ENCODE measurements around the gene WWOX.
A peak's percentile ranks its signal among the peaks of the same experiment; 100 is the strongest.

Gene WWOX

DNA sequence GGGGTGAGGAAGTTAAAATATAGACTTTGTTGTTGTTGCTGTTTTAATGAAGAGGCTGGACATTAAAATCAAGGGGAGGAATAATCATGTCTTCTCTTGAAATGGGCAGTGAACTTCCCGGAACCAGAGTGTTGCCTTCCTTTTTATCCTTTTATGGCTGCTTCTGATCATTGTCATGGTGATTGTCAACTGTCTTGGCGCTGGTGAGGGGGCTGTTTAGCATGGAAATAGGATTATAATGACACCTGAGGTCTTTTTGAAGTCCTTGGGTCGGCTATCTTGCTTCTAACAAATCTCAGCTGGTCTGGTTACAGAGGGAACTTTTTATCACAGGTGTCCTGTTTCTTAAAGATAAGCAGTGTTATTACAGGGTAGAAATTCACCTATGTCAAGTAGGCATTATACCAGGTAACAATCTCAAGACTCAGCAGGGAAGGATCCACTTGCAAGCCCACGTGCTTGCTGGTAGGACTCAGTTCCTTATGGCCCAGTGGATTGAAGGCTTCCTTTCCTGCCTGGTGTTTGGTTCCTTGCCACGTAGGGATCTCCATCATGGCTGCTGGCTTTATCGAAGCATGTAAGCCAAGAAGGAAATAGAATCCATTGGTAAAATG is 349.3 kb downstream of the WWOX start:
- no peak overlapping the region for H2AK5ac ChIP-seq (ENCODE audit: low read length)
- H3K56ac ChIP-seq (ENCODE audit: low read length): no peak overlapping the region
- no peak overlapping the region for H3K9ac ChIP-seq (ENCODE audit: low read length)
- no peak overlapping the region for H2BK15ac ChIP-seq (replicated peaks; ENCODE audit: low read depth)
- no peaks in the 10 kb centered on the region for H3K27me3 ChIP-seq (ENCODE audit: insufficient read depth, low read length, poor library complexity)
- no peak overlapping the region for H3K27ac ChIP-seq (ENCODE audit: low read depth, low read length)
- no peak overlapping the region for H3K23ac ChIP-seq (ENCODE audit: low read length)
- WGBS (ENCODE audit: extremely low coverage, insufficient coverage, low lambda C conversion rate): no CpG with 5 or more reads among the region's 6 CpGs
- H3K4ac ChIP-seq (ENCODE audit: low read depth, low read length): no peak overlapping the region
- no peak overlapping the region for H3K4me3 ChIP-seq (ENCODE audit: low read length)
- H3K79me1 ChIP-seq (ENCODE audit: low read length): no peaks in the 10 kb centered on the region
- no peak overlapping the region for H4K8ac ChIP-seq (ENCODE audit: low read depth, low read length)
- H3K36me3 ChIP-seq (ENCODE audit: control insufficient read depth, insufficient read depth, low read length): no peaks in the 10 kb centered on the region
- no peaks in the 10 kb centered on the region for H3K79me2 ChIP-seq (ENCODE audit: control insufficient read depth, insufficient read depth, low read length)
- H3K18ac ChIP-seq (ENCODE audit: low read length): no peak overlapping the region
- H2BK120ac ChIP-seq (ENCODE audit: low read depth, low read length): no peak overlapping the region
- H2BK5ac ChIP-seq (ENCODE audit: low read length): no peak overlapping the region
- peak; percentile 77 for DNase-seq
- no peak overlapping the region for H4K5ac ChIP-seq (ENCODE audit: low read length)
- H3K4me1 ChIP-seq (ENCODE audit: control insufficient read depth, low read depth, low read length): no peaks in the 10 kb centered on the region
- no peak overlapping the region for H3K4me2 ChIP-seq (ENCODE audit: low read length)

DNA sequence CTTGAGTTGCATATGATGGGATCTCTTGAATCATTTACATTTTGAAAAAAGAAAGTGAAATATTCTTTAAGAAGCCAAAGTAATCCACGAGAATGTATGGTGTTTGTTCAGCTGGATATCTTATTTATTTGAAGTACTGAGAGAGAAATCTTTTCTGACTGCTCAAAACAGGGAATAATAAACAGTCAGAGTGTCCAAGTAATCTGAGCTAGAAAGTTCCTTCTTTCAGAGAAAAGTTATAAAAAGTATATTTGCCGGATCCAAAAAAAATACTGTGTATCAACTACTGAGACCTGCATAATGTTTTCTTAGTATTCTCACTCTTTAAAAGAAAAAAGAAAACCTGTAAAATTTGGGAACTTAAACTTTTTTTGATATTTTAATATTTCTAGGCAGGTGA is 350.8 kb downstream of the WWOX start:
- no peak overlapping the region for H3K56ac ChIP-seq (ENCODE audit: low read length)

GRCh38 chr16:78452025-78452555 is 352.6 kb downstream of the WWOX start:
- H3K27me3 ChIP-seq (ENCODE audit: insufficient read depth, low read length, poor library complexity): no peaks in the 10 kb centered on the region
- no CpG with 5 or more reads among the region's 5 CpGs for WGBS (ENCODE audit: extremely low coverage, insufficient coverage, low lambda C conversion rate)
- no peaks in the 10 kb centered on the region for H3K36me3 ChIP-seq (ENCODE audit: control insufficient read depth, insufficient read depth, low read length)
- no peak overlapping the region for H2AK5ac ChIP-seq (ENCODE audit: low read length)
- no peak overlapping the region for H3K4ac ChIP-seq (ENCODE audit: low read depth, low read length)
- H4K5ac ChIP-seq (ENCODE audit: low read length): no peak overlapping the region
- no peak overlapping the region for H3K4me2 ChIP-seq (ENCODE audit: low read length)
- DNase-seq: no peak
- no peak overlapping the region for H3K9ac ChIP-seq (ENCODE audit: low read length)
- no peak overlapping the region for H2BK5ac ChIP-seq (ENCODE audit: low read length)
- H3K23ac ChIP-seq (ENCODE audit: low read length): no peak overlapping the region
- H3K4me1 ChIP-seq (ENCODE audit: control insufficient read depth, low read depth, low read length): no peaks in the 10 kb centered on the region
- H3K18ac ChIP-seq (ENCODE audit: low read length): no peak overlapping the region
- no peak overlapping the region for H3K27ac ChIP-seq (ENCODE audit: low read depth, low read length)
- H2BK120ac ChIP-seq (ENCODE audit: low read depth, low read length): no peak overlapping the region
- no peaks in the 10 kb centered on the region for H3K79me1 ChIP-seq (ENCODE audit: low read length)
- no peak overlapping the region for H3K4me3 ChIP-seq (ENCODE audit: low read length)
- H3K79me2 ChIP-seq (ENCODE audit: control insufficient read depth, insufficient read depth, low read length): no peaks in the 10 kb centered on the region
- no peak overlapping the region for H3K56ac ChIP-seq (ENCODE audit: low read length)
- no peak overlapping the region for H2BK15ac ChIP-seq (replicated peaks; ENCODE audit: low read depth)
- H4K8ac ChIP-seq (ENCODE audit: low read depth, low read length): no peak overlapping the region

More for the DNA sequence above, 350.8 kb downstream of the WWOX start:
- WGBS (ENCODE audit: extremely low coverage, insufficient coverage, low lambda C conversion rate): no CpG with 5 or more reads among the region's 2 CpGs
- no peak overlapping the region for H2BK120ac ChIP-seq (ENCODE audit: low read depth, low read length)
- no peak overlapping the region for H4K8ac ChIP-seq (ENCODE audit: low read depth, low read length)
- no peak overlapping the region for H3K23ac ChIP-seq (ENCODE audit: low read length)
- no peaks in the 10 kb centered on the region for H3K79me2 ChIP-seq (ENCODE audit: control insufficient read depth, insufficient read depth, low read length)
- no peak overlapping the region for H2BK15ac ChIP-seq (replicated peaks; ENCODE audit: low read depth)
- no peaks in the 10 kb centered on the region for H3K4me1 ChIP-seq (ENCODE audit: control insufficient read depth, low read depth, low read length)
- H4K5ac ChIP-seq (ENCODE audit: low read length): no peak overlapping the region
- no peak overlapping the region for H3K4me3 ChIP-seq (ENCODE audit: low read length)
- no peak for DNase-seq
- no peaks in the 10 kb centered on the region for H3K27me3 ChIP-seq (ENCODE audit: insufficient read depth, low read length, poor library complexity)
- H3K9ac ChIP-seq (ENCODE audit: low read length): no peak overlapping the region
- H2BK5ac ChIP-seq (ENCODE audit: low read length): no peak overlapping the region
- H3K4me2 ChIP-seq (ENCODE audit: low read length): no peak overlapping the region
- H3K79me1 ChIP-seq (ENCODE audit: low read length): no peaks in the 10 kb centered on the region
- no peak overlapping the region for H3K18ac ChIP-seq (ENCODE audit: low read length)
- no peak overlapping the region for H3K27ac ChIP-seq (ENCODE audit: low read depth, low read length)
- no peaks in the 10 kb centered on the region for H3K36me3 ChIP-seq (ENCODE audit: control insufficient read depth, insufficient read depth, low read length)
- H3K4ac ChIP-seq (ENCODE audit: low read depth, low read length): no peak overlapping the region
- no peak overlapping the region for H2AK5ac ChIP-seq (ENCODE audit: low read length)

GRCh38 chr16:78455861-78456260 is 356.4 kb downstream of the WWOX start:
- Histone ChIP-seq H3K79me1 (ENCODE audit: low read length) (no peaks in the 10 kb centered on the region), H3K79me2 (ENCODE audit: control insufficient read depth, insufficient read depth, low read length) (no peaks in the 10 kb centered on the region), H3K36me3 (ENCODE audit: control insufficient read depth, insufficient read depth, low read length) (no peaks in the 10 kb centered on the region), H3K4me2 (ENCODE audit: low read length) (no peak overlapping the region), H2AK5ac (ENCODE audit: low read length) (no peak overlapping the region), H2BK15ac (replicated peaks; ENCODE audit: low read depth) (no peak overlapping the region), H3K27ac (ENCODE audit: low read depth, low read length) (no peak overlapping the region), H3K4me3 (ENCODE audit: low read length) (no peak overlapping the region), H3K56ac (ENCODE audit: low read length) (no peak overlapping the region), H3K23ac (ENCODE audit: low read length) (no peak overlapping the region), H3K18ac (ENCODE audit: low read length) (no peak overlapping the region), H4K5ac (ENCODE audit: low read length) (no peak overlapping the region), H3K9ac (ENCODE audit: low read length) (no peak overlapping the region), H4K8ac (ENCODE audit: low read depth, low read length) (no peak overlapping the region), H2BK120ac (ENCODE audit: low read depth, low read length) (no peak overlapping the region), H3K4me1 (ENCODE audit: control insufficient read depth, low read depth, low read length) (no peaks in the 10 kb centered on the region), H3K4ac (ENCODE audit: low read depth, low read length) (no peak overlapping the region), H2BK5ac (ENCODE audit: low read length) (no peak overlapping the region), H3K27me3 (ENCODE audit: insufficient read depth, low read length, poor library complexity) (no peaks in the 10 kb centered on the region)
- DNase-seq: peak; percentile 29
- WGBS (ENCODE audit: extremely low coverage, insufficient coverage, low lambda C conversion rate): no CpG with 5 or more reads among the region's 4 CpGs

DNA sequence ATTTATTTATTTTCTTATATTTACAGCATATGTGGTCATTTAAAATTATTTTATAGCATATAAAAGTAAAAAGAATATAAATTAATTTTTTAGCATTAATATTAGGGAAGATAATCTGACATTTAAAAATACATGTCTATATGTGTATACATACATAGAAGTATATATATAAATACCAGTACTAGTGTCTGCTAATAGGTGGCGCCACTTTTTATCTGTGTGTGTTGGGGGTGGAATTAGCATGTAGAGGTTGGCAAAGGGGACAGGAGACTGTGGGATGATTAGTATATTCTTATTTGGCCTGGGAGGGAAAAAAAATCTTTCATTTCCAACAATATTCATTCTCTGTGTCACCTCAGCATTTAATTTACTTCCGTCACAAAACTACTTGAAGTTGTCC is 359.1 kb downstream of the WWOX start:
- H3K9ac ChIP-seq (ENCODE audit: low read length): no peak overlapping the region
- H3K27me3 ChIP-seq (ENCODE audit: insufficient read depth, low read length, poor library complexity): no peaks in the 10 kb centered on the region
- no peak overlapping the region for H2BK120ac ChIP-seq (ENCODE audit: low read depth, low read length)
- H4K5ac ChIP-seq (ENCODE audit: low read length): no peak overlapping the region
- no peak overlapping the region for H2AK5ac ChIP-seq (ENCODE audit: low read length)
- no peaks in the 10 kb centered on the region for H3K79me2 ChIP-seq (ENCODE audit: control insufficient read depth, insufficient read depth, low read length)
- no peak overlapping the region for H3K4ac ChIP-seq (ENCODE audit: low read depth, low read length)
- no peak overlapping the region for H2BK15ac ChIP-seq (replicated peaks; ENCODE audit: low read depth)
- H3K18ac ChIP-seq (ENCODE audit: low read length): no peak overlapping the region
- H3K36me3 ChIP-seq (ENCODE audit: control insufficient read depth, insufficient read depth, low read length): no peaks in the 10 kb centered on the region
- H3K4me1 ChIP-seq (ENCODE audit: control insufficient read depth, low read depth, low read length): no peaks in the 10 kb centered on the region
- no CpG with 5 or more reads among the region's 2 CpGs for WGBS (ENCODE audit: extremely low coverage, insufficient coverage, low lambda C conversion rate)
- DNase-seq: no peak
- H3K4me2 ChIP-seq (ENCODE audit: low read length): no peak overlapping the region
- no peak overlapping the region for H3K27ac ChIP-seq (ENCODE audit: low read depth, low read length)
- H3K23ac ChIP-seq (ENCODE audit: low read length): no peak overlapping the region
- H4K8ac ChIP-seq (ENCODE audit: low read depth, low read length): no peak overlapping the region
- H3K79me1 ChIP-seq (ENCODE audit: low read length): no peaks in the 10 kb centered on the region
- H3K4me3 ChIP-seq (ENCODE audit: low read length): no peak overlapping the region
- H2BK5ac ChIP-seq (ENCODE audit: low read length): no peak overlapping the region
- H3K56ac ChIP-seq (ENCODE audit: low read length): no peak overlapping the region

- Histone ChIP-seq H3K18ac (ENCODE audit: low read length) (no peak overlapping the region), H3K56ac (ENCODE audit: low read length) (no peak overlapping the region), H2BK15ac (replicated peaks; ENCODE audit: low read depth) (no peak overlapping the region), H3K27me3 (ENCODE audit: insufficient read depth, low read length, poor library complexity) (no peaks in the 10 kb centered on the region), H3K4me2 (ENCODE audit: low read length) (no peak overlapping the region), H3K4ac (ENCODE audit: low read depth, low read length) (no peak overlapping the region), H3K4me1 (ENCODE audit: control insufficient read depth, low read depth, low read length) (no peaks in the 10 kb centered on the region), H2BK5ac (ENCODE audit: low read length) (no peak overlapping the region), H3K79me2 (ENCODE audit: control insufficient read depth, insufficient read depth, low read length) (no peaks in the 10 kb centered on the region), H4K8ac (ENCODE audit: low read depth, low read length) (no peak overlapping the region), H3K4me3 (ENCODE audit: low read length) (no peak overlapping the region), H2AK5ac (ENCODE audit: low read length) (no peak overlapping the region), H3K23ac (ENCODE audit: low read length) (no peak overlapping the region), H4K5ac (ENCODE audit: low read length) (no peak overlapping the region), H3K9ac (ENCODE audit: low read length) (no peak overlapping the region), H3K27ac (ENCODE audit: low read depth, low read length) (no peak overlapping the region), H2BK120ac (ENCODE audit: low read depth, low read length) (no peak overlapping the region), H3K36me3 (ENCODE audit: control insufficient read depth, insufficient read depth, low read length) (no peaks in the 10 kb centered on the region), H3K79me1 (ENCODE audit: low read length) (no peaks in the 10 kb centered on the region)
- no CpG with 5 or more reads among the region's 4 CpGs for WGBS (ENCODE audit: extremely low coverage, insufficient coverage, low lambda C conversion rate)
- DNase-seq: no peak
Measured at GRCh38 chr16:78460428-78460827, 361.0 kb downstream of the WWOX start.

Data from mesendoderm (in vitro differentiated cells).